ENCODE results near the gene DRAP1. TPM values are rescaled to one million over a fixed set of nuclear protein-coding genes. Genes with fewer than 3 reads are reported as not detected.

Gene DRAP1
- total and polyA plus RNA-seq, 9 of the 15 experiments (the other 6 are each of a cell fraction or from before 2014, with no cell fraction given), result 9.6 to 200 (median 92.9) TPM

DNA sequence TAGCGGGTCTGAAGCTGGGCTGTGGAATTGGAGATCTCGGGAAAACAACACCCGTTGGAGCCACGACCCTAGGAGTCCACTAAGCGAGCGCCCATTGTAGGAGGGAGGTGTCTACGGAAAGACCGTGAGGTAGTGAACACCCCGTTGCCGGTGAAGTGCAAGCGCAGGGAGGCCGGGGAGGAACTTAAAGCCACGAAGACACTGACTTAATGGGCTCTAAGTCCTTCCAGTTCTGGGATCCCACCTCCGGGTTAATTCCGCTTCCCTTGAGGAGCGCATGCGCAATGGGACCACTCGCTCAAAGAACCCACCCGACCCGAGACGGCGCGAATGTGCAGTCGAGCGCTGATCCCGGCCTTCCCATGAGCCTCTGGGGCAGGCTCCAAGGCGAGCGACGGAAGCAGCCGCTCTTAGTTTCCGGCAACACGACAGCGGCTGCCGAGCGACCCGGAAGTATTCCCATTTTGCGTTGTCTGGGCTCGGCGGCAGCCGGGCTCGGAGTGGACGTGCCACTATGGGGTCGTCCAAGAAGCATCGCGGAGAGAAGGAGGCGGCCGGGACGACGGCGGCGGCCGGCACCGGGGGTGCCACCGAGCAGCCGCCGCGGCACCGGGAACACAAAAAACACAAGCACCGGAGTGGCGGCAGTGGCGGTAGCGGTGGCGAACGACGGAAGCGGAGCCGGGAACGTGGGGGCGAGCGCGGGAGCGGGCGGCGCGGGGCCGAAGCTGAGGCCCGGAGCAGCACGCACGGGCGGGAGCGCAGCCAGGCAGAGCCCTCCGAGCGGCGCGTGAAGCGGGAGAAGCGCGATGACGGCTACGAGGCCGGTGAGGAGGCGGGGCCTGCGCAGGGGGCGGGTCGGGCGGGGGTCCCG lies 42.3 kb downstream of the DRAP1 start, which contains the start of gene SART1 (continued):
- TF ChIP-seq TAF1 (IDR thresholded peaks at IDR 0.05; ENCODE audit: control insufficient read depth, extremely low read depth, insufficient read depth, low read length, severe bottlenecking) (peak; percentile 96), NFIC (IDR thresholded peaks at IDR 0.05) (peak; percentile 7; the same call in 1 of the 2 replicates), CC2D1A (IDR thresholded peaks at IDR 0.05) (0 out of 2 replicates have a peak, but pooled peaks have one; percentile 27), SMARCC2 (IDR thresholded peaks at IDR 0.05; ENCODE audit: low read depth) (peak; percentile 35; the same call in 1 of the 2 replicates), FIP1L1 (IDR thresholded peaks at IDR 0.05; ENCODE audit: low read depth, low read length, poor library complexity, severe bottlenecking) (peak; percentile 96), NFRKB (IDR thresholded peaks at IDR 0.05; ENCODE audit: low read depth) (peak; percentile 53), ZNF263 (CRISPR knock-in tag; IDR thresholded peaks at IDR 0.05; ENCODE audit: borderline replicate concordance) (peak; percentile 34; the same call in 1 of the 2 replicates), ZNF282 (CRISPR knock-in tag; IDR thresholded peaks at IDR 0.05) (0 out of 2 replicates have a peak, but pooled peaks have one; percentile 71), SMAD1 (IDR thresholded peaks at IDR 0.05; ENCODE audit: low read depth, low read length, partially characterized antibody) (peak; percentile 14), ZFP1 (CRISPR knock-in tag; IDR thresholded peaks at IDR 0.05) (0 out of 2 replicates have a peak, but pooled peaks have one; percentile 31)
- TF ChIP-seq, protein P1, sequence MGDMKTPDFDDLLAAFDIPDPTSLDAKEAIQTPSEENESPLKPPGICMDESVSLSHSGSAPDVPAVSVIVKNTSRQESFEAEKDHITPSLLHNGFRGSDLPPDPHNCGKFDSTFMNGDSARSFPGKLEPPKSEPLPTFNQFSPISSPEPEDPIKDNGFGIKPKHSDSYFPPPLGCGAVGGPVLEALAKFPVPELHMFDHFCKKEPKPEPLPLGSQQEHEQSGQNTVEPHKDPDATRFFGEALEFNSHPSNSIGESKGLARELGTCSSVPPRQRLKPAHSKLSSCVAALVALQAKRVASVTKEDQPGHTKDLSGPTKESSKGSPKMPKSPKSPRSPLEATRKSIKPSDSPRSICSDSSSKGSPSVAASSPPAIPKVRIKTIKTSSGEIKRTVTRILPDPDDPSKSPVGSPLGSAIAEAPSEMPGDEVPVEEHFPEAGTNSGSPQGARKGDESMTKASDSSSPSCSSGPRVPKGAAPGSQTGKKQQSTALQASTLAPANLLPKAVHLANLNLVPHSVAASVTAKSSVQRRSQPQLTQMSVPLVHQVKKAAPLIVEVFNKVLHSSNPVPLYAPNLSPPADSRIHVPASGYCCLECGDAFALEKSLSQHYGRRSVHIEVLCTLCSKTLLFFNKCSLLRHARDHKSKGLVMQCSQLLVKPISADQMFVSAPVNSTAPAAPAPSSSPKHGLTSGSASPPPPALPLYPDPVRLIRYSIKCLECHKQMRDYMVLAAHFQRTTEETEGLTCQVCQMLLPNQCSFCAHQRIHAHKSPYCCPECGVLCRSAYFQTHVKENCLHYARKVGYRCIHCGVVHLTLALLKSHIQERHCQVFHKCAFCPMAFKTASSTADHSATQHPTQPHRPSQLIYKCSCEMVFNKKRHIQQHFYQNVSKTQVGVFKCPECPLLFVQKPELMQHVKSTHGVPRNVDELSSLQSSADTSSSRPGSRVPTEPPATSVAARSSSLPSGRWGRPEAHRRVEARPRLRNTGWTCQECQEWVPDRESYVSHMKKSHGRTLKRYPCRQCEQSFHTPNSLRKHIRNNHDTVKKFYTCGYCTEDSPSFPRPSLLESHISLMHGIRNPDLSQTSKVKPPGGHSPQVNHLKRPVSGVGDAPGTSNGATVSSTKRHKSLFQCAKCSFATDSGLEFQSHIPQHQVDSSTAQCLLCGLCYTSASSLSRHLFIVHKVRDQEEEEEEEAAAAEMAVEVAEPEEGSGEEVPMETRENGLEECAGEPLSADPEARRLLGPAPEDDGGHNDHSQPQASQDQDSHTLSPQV (IDR thresholded peaks at IDR 0.05), result no peak
- TF ChIP-seq, protein P2, sequence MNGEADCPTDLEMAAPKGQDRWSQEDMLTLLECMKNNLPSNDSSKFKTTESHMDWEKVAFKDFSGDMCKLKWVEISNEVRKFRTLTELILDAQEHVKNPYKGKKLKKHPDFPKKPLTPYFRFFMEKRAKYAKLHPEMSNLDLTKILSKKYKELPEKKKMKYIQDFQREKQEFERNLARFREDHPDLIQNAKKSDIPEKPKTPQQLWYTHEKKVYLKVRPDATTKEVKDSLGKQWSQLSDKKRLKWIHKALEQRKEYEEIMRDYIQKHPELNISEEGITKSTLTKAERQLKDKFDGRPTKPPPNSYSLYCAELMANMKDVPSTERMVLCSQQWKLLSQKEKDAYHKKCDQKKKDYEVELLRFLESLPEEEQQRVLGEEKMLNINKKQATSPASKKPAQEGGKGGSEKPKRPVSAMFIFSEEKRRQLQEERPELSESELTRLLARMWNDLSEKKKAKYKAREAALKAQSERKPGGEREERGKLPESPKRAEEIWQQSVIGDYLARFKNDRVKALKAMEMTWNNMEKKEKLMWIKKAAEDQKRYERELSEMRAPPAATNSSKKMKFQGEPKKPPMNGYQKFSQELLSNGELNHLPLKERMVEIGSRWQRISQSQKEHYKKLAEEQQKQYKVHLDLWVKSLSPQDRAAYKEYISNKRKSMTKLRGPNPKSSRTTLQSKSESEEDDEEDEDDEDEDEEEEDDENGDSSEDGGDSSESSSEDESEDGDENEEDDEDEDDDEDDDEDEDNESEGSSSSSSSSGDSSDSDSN (IDR thresholded peaks at IDR 0.05; ENCODE audit: borderline replicate concordance in 1 of 2, low read depth in 2 of 2, low read length in 2 of 2), result peak in 1 of 2 experiments; percentile 52; a peak in 1 of 4 replicates
- TF ChIP-seq, protein P3, sequence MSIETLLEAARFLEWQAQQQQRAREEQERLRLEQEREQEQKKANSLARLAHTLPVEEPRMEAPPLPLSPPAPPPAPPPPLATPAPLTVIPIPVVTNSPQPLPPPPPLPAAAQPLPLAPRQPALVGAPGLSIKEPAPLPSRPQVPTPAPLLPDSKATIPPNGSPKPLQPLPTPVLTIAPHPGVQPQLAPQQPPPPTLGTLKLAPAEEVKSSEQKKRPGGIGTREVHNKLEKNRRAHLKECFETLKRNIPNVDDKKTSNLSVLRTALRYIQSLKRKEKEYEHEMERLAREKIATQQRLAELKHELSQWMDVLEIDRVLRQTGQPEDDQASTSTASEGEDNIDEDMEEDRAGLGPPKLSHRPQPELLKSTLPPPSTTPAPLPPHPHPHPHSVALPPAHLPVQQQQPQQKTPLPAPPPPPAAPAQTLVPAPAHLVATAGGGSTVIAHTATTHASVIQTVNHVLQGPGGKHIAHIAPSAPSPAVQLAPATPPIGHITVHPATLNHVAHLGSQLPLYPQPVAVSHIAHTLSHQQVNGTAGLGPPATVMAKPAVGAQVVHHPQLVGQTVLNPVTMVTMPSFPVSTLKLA (conservative IDR thresholded peaks at IDR 0.05), result peak; percentile 88 to 95
- TF ChIP-seq, protein P4, sequence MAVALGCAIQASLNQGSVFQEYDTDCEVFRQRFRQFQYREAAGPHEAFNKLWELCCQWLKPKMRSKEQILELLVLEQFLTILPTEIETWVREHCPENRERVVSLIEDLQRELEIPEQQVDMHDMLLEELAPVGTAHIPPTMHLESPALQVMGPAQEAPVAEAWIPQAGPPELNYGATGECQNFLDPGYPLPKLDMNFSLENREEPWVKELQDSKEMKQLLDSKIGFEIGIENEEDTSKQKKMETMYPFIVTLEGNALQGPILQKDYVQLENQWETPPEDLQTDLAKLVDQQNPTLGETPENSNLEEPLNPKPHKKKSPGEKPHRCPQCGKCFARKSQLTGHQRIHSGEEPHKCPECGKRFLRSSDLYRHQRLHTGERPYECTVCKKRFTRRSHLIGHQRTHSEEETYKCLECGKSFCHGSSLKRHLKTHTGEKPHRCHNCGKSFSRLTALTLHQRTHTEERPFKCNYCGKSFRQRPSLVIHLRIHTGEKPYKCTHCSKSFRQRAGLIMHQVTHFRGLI (CRISPR knock-in tag; IDR thresholded peaks at IDR 0.05), result 0 out of 2 replicates have a peak, but pooled peaks have one; percentile 46
